CD4-positive, alpha-beta T cell (primary cell): Measurements from ENCODE around the gene WSB1. TPM values are rescaled to one million over a fixed set of nuclear protein-coding genes. Genes with fewer than 3 reads are reported as not detected.
"Not testable (repeated sequence)": the region's sequence is repeated elsewhere in the genome, so short reads cannot be mapped to it uniquely, and the experiment has no call there.

ENCODE experiments used
- ATAC-seq: fragments of 200-7000 bp; cut with Tn5 transposase; one replicate; pipeline ENCODE4 v1.10.0; 2022; ENCODE audit warnings: mild to moderate bottlenecking; ENCODE audit not compliant: poor library complexity
- CTCF ChIA-PET: fragments of 350-600 bp; sonication (Branson Sonifier 250); formaldehyde crosslinking; loops from one replicate; lab custom pipeline; 2021; ENCODE audit warnings: antibody characterized with exemption, inconsistent platforms; lab: Charles Lee
- POLR2A ChIA-PET: fragments of 350-600 bp; sonication (Branson Sonifier 250); formaldehyde crosslinking; loops from one replicate; lab custom pipeline; 2021; ENCODE audit warnings: antibody characterized with exemption, inconsistent platforms; lab: Charles Lee
- DNase-seq, 14 experiments: peaks; one replicate each; pipeline ENCODE4 v3.0.0-alpha.2; 2013 to 2020; ENCODE audit warnings: mixed read lengths in 2 of 14
- H3K27ac ChIP-seq, 2 donors: one replicate each; pipeline versions ENCODE4 v1.5.1 to v1.7.0; 2013; ENCODE audit warnings: low read length in 2 of 2, low read depth in 1 of 2, mild to moderate bottlenecking in 1 of 2
- H3K27me3 ChIP-seq, 2 experiments: 1 replicate in 1 of 2; 2 replicates in 1 of 2; pipeline versions ENCODE4 v1.6.1 to v1.7.0; 2013; ENCODE audit warnings: low read length in 2 of 2, control low read depth in 1 of 2, mild to moderate bottlenecking in 1 of 2, moderate library complexity in 1 of 2; ENCODE audit not compliant: insufficient read depth in 2 of 2, control insufficient read depth in 1 of 2
- H3K36me3 ChIP-seq: one replicate; pipeline ENCODE4 v1.6.1; 2013; ENCODE audit warnings: low read length, control low read depth; ENCODE audit not compliant: insufficient read depth
- H3K4me1 ChIP-seq: one replicate; pipeline ENCODE4 v1.6.1; 2013; ENCODE audit warnings: low read length, control low read depth; ENCODE audit not compliant: insufficient read depth
- H3K4me3 ChIP-seq: one replicate; pipeline ENCODE4 v1.5.1; 2013; ENCODE audit warnings: mild to moderate bottlenecking, low read length, moderate library complexity
- H3K9me3 ChIP-seq, 2 experiments: 1 replicate in 1 of 2; 2 replicates in 1 of 2; pipeline versions ENCODE4 v1.6.1 to v1.7.0; 2013; ENCODE audit warnings: low read length in 2 of 2, mild to moderate bottlenecking in 2 of 2, control low read depth in 1 of 2, moderate library complexity in 1 of 2; ENCODE audit not compliant: control insufficient read depth in 1 of 2, insufficient read depth in 1 of 2
- H3K27ac Mint-ChIP-seq: one replicate; pipeline ENCODE4 v1.8.0; 2020; ENCODE audit warnings: mixed read lengths
- H3K27me3 Mint-ChIP-seq: one replicate; pipeline ENCODE4 v1.8.0; 2021; ENCODE audit warnings: mixed read lengths
- H3K36me3 Mint-ChIP-seq: one replicate; pipeline ENCODE4 v1.8.0; 2021; ENCODE audit warnings: low read depth, mixed read lengths
- H3K4me1 Mint-ChIP-seq: one replicate; pipeline ENCODE4 v1.8.0; 2021; ENCODE audit warnings: low read depth, mixed read lengths
- H3K4me3 Mint-ChIP-seq: one replicate; pipeline ENCODE4 v1.8.0; 2020; ENCODE audit warnings: mild to moderate bottlenecking, mixed read lengths
- H3K9me3 Mint-ChIP-seq: one replicate; pipeline ENCODE4 v1.8.0; 2020; ENCODE audit warnings: mixed read lengths
- CTCF ChIP-seq: fragments of 200-600 bp; IDR thresholded peaks from one replicate; pipeline ENCODE4 v1.8.0; 2022; ENCODE audit warnings: antibody characterized with exemption, mild to moderate bottlenecking
- intact Hi-C, 2 experiments: fragments of 100-400 bp; cut with DNase I in 1 of 2; cut with micrococcal nuclease in 1 of 2; formaldehyde crosslinking; loops; one replicate each; pipeline versions ENCODE4 v1.15.1 to v1.9.0; 2023 to 2025; cut with DNase I, micrococcal nuclease
- total RNA-seq, 174 experiments: library from RNA in 2 of 174; stranded (reverse) in 2 of 174; gene quantifications; one replicate each; pipeline ENCODE4 v1.2.3 and lab custom pipeline; 2021 to 2026

Gene WSB1
- total RNA-seq, 2 experiments from 2014 or later, result 99.4 to 104 TPM

- POLR2A ChIA-PET, result no interaction called here
- TF ChIP-seq CTCF, result no peak
- Histone ChIP-seq H3K27me3 (no peaks in the 10 kb centered on the region), H3K27ac (no peak overlapping the region), H3K9me3 (no peaks in the 10 kb centered on the region), H3K4me3 (no peak overlapping the region), H3K4me1 (peaks cover 10% of the 10 kb centered on the region), H3K36me3 (no peaks in the 10 kb centered on the region)
- intact Hi-C loops, result no loop called here
- no peaks in the 10 kb centered on the region for H3K9me3 Mint-ChIP-seq
- ATAC-seq (no peak), DNase-seq (no peak)
- no peaks in the 10 kb centered on the region for H3K36me3 Mint-ChIP-seq
- CTCF ChIA-PET, result no interaction called here
- H3K27me3 Mint-ChIP-seq, result no peaks in the 10 kb centered on the region
- H3K4me3 Mint-ChIP-seq, result no peak overlapping the region
- H3K27ac Mint-ChIP-seq, result no peak overlapping the region
- H3K4me1 Mint-ChIP-seq, result peaks cover 10% of the 10 kb centered on the region
These were observed 33.5 kb downstream of the WSB1 start for GRCh38 chr17:27327397-27327796.

GRCh38 chr17:27327871-27328270 is 34.0 kb downstream of the WSB1 start:
- Histone ChIP-seq H3K4me1 (peaks cover 15% of the 10 kb centered on the region), H3K27me3 (no peaks in the 10 kb centered on the region), H3K9me3 (no peaks in the 10 kb centered on the region), H3K36me3 (no peaks in the 10 kb centered on the region), H3K4me3 (no peak overlapping the region), H3K27ac (no peak overlapping the region)
- ChIA-PET POLR2A (no interaction called here), CTCF (no interaction called here)
- H3K9me3 Mint-ChIP-seq, result no peaks in the 10 kb centered on the region
- DNase-seq (no peak), ATAC-seq (no peak)
- H3K36me3 Mint-ChIP-seq, result no peaks in the 10 kb centered on the region
- no peaks in the 10 kb centered on the region for H3K27me3 Mint-ChIP-seq
- TF ChIP-seq CTCF, result no peak
- H3K27ac Mint-ChIP-seq, result no peak overlapping the region
- no peak overlapping the region for H3K4me3 Mint-ChIP-seq
- intact Hi-C loops, result no loop called here
- peaks cover 15% of the 10 kb centered on the region for H3K4me1 Mint-ChIP-seq

GRCh38 chr17:27328686-27329085 is 34.8 kb downstream of the WSB1 start:
- ATAC-seq, H3K36me3 Mint-ChIP-seq, H3K27me3 Mint-ChIP-seq, H3K4me3 ChIP-seq, DNase-seq, H3K27ac ChIP-seq, H3K4me3 Mint-ChIP-seq, CTCF ChIA-PET, H3K36me3 ChIP-seq, POLR2A ChIA-PET, H3K9me3 Mint-ChIP-seq, intact Hi-C loops, H3K27ac Mint-ChIP-seq, H3K27me3 ChIP-seq, H3K9me3 ChIP-seq: not testable (repeated sequence)
- peaks cover 18% of the 10 kb centered on the region for H3K4me1 ChIP-seq
- peaks cover 21% of the 10 kb centered on the region for H3K4me1 Mint-ChIP-seq

- Histone ChIP-seq H3K9me3 (no peaks in the 10 kb centered on the region), H3K27me3 (no peaks in the 10 kb centered on the region), H3K36me3 (no peaks in the 10 kb centered on the region), H3K4me1 (peaks cover 19% of the 10 kb centered on the region), H3K4me3 (no peak overlapping the region), H3K27ac (no peak overlapping the region)
- no peaks in the 10 kb centered on the region for H3K9me3 Mint-ChIP-seq
- intact Hi-C loops, result no loop called here
- no peak overlapping the region for H3K27ac Mint-ChIP-seq
- CTCF ChIA-PET, result interaction anchor here (1.8 kb wide), 1 partner anchor 93 kb away, joined by 3 read pairs; no protein-coding TSS in a partner anchor
- H3K4me3 Mint-ChIP-seq, result peak overlapping the region; percentile 14
- DNase-seq (no peak), ATAC-seq (no peak)
- H3K27me3 Mint-ChIP-seq, result no peaks in the 10 kb centered on the region
- H3K4me1 Mint-ChIP-seq, result peaks cover 26% of the 10 kb centered on the region
- TF ChIP-seq CTCF, result no peak
- POLR2A ChIA-PET, result no interaction called here
- H3K36me3 Mint-ChIP-seq, result no peaks in the 10 kb centered on the region
These were observed 35.4 kb downstream of the WSB1 start for GRCh38 chr17:27329146-27329805.
